HUES48 (cell line): ENCODE measurements around the gene NKX6-1.

Source experiments
- H3K27ac ChIP-seq: one replicate; pipeline ENCODE4 v1.7.0; 2013; ENCODE audit warnings: low read depth, low read length, inconsistent platforms
- H3K27me3 ChIP-seq: 2 replicates; pipeline ENCODE4 v1.6.1; 2013; ENCODE audit warnings: mild to moderate bottlenecking, low read length; ENCODE audit not compliant: control insufficient read depth, insufficient read depth
- H3K36me3 ChIP-seq: 2 replicates; pipeline ENCODE4 v1.6.1; 2013; ENCODE audit warnings: low read length; ENCODE audit not compliant: control insufficient read depth, insufficient read depth
- H3K4me1 ChIP-seq: 2 replicates; pipeline ENCODE4 v1.6.1; 2013; ENCODE audit warnings: mild to moderate bottlenecking, low read length; ENCODE audit not compliant: control insufficient read depth, insufficient read depth
- H3K4me3 ChIP-seq: 2 replicates; pipeline ENCODE4 v1.5.1; 2013; ENCODE audit warnings: mild to moderate bottlenecking, low read depth, low read length
- H3K9ac ChIP-seq: 2 replicates; pipeline ENCODE4 v1.6.1; 2013; ENCODE audit warnings: mild to moderate bottlenecking, low read depth, low read length, moderate library complexity
- H3K9me3 ChIP-seq: 2 replicates; pipeline ENCODE4 v1.6.1; 2013; ENCODE audit warnings: low read length; ENCODE audit not compliant: control insufficient read depth, insufficient read depth

NKX6-1 gene

DNA sequence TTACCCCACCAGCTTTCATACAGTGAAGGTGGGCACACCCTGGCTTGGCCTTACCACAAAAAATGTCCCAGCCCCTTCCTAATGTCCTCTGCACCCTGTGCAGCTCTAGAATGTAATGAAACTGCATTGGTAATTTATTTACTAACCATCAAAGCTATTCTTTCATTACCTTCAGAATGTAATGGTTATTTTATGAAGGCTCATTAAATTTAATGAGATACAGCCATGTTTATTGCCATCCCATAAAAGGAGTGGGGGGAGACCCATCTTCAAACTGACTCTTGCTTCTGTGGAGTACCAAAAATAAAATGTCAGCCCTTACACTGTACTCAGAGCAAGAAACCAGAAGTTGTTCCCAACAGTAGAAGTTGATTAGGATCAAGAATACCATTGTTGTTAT, 25.0 kb downstream of the NKX6-1 start:
- H3K36me3 ChIP-seq = no peaks in the 10 kb centered on the region
- peaks cover 15% of the 10 kb centered on the region for H3K27me3 ChIP-seq
- no peaks in the 10 kb centered on the region for H3K9me3 ChIP-seq
- no peak overlapping the region for H3K4me3 ChIP-seq
- H3K9ac ChIP-seq = no peak overlapping the region
- no peaks in the 10 kb centered on the region for H3K4me1 ChIP-seq
- H3K27ac ChIP-seq = no peak overlapping the region

DNA sequence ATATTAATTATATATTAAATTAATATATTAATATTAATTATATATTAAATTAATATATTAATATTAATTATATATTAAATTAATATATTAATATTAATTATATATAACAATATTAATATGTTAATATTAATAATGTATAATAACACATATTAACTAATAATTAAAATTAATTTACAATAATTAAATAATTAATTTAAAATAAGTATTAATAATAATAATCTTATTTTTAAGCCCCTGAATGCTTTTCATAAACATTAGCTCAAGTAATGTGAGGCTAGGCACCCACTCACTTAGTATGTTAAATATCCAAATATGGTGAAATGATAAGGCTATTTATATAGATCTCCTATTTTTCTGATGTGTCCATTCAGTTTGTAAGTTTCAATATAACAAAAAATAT, 26.9 kb downstream of the NKX6-1 start:
- no peaks in the 10 kb centered on the region for H3K36me3 ChIP-seq
- H3K4me3 ChIP-seq = no peak overlapping the region
- H3K4me1 ChIP-seq = 0 out of 2 replicates have a peak, but pooled peaks cover 4% of the 10 kb centered on the region

DNA sequence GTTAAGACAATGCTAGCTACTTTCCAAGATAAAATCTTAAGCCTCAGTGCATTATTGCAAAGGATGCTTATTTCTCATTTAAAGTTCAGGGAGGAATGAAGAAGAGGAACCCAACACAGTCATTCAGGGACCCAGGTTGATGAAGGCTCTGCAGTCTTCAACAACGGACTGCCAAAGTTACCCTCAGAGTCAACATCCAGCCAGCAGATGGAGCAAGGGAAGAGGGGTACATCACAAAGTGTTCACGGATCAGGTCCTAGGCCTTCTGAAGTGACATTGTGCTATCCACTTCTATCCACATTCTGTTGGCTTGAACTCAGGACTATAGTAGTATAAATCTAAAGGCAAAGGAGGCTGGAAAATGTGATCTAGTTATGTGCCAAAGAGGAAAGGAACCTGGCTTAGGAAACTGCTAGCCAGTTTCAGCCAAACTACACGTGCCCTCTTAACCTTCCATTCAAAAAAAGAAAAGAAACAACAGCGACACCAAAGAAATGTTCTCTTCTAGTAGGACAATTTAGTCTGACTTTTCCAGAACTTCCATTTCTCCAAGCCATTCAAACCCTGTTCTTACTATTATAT, 28.8 kb downstream of the NKX6-1 start:
- Histone ChIP-seq H3K27me3 (no peaks in the 10 kb centered on the region), H3K4me3 (no peak overlapping the region), H3K36me3 (no peaks in the 10 kb centered on the region), H3K27ac (no peak overlapping the region), H3K9me3 (no peaks in the 10 kb centered on the region), H3K4me1 (0 out of 2 replicates have a peak, but pooled peaks cover 4% of the 10 kb centered on the region), H3K9ac (no peak overlapping the region)

More for the DNA sequence above, 26.9 kb downstream of the NKX6-1 start:
- no peak overlapping the region for H3K27ac ChIP-seq
- no peaks in the 10 kb centered on the region for H3K27me3 ChIP-seq
- no peak overlapping the region for H3K9ac ChIP-seq
- H3K9me3 ChIP-seq = no peaks in the 10 kb centered on the region

DNA sequence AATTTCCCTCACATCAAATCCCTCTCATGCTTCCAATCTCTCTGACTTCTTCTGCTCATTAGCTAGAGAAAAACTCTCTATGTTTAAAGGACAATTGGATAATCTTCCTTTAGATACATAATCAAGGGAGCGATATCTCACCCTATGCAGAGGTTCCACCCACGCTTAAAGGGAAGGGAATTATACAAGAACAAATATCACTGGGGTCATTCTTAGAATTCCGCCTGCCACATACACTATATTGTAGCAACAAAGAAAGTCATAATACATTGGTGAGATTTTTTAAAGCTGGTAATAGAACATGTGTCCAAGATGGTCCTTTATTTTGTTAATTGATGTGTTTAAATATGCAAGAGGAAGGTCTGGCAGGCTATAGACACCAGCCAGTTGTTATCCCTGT, 31.5 kb downstream of the NKX6-1 start:
- Histone ChIP-seq H3K27ac (no peak overlapping the region), H3K4me1 (0 out of 2 replicates have a peak, but pooled peaks cover 4% of the 10 kb centered on the region), H3K4me3 (no peak overlapping the region), H3K9ac (no peak overlapping the region), H3K27me3 (no peaks in the 10 kb centered on the region), H3K9me3 (no peaks in the 10 kb centered on the region), H3K36me3 (no peaks in the 10 kb centered on the region)

DNA sequence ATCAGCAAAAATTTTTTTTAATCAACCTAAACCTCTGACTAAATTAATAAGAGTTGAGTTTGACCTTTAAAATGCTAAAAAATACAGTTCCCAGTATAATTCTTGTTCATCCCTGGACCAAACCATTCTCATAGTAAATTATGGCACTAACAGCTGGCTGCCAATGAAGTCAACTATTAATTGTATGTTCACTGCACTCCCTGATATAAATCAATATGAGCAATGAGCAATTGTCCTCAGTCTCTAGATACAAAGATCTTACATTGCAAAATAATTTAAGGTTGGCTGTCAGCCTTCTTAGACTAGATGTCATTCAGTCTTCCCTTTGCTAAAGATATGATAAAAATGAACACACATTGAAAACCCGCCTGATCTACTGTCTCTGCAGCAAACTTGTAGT, 39.3 kb downstream of the NKX6-1 start:
- Histone ChIP-seq H3K36me3 (no peaks in the 10 kb centered on the region), H3K27ac (no peak overlapping the region), H3K27me3 (no peaks in the 10 kb centered on the region), H3K4me1 (peaks cover 11% of the 10 kb centered on the region), H3K4me3 (no peak overlapping the region), H3K9ac (no peak overlapping the region), H3K9me3 (no peaks in the 10 kb centered on the region)

DNA sequence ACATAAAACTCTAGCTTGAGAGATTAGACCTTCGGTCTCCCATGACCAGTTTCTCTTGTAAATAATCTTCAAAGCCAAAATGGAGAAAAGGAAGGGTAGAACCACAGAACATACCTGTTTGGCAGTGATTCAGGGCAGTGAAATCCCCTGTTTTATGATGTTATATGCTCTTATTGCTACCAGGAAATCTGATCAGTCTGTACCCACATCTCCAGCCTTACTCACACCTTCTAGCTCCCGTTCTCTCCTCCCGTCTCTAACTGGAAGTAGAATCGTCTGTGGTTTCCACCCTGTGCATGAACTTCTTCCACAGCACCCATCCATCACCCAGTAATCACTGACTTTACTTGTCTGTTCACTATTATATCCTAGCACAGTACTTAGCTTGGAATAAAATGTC, 42.9 kb downstream of the NKX6-1 start:
- Histone ChIP-seq H3K27ac (no peak overlapping the region), H3K27me3 (no peaks in the 10 kb centered on the region), H3K4me1 (peaks cover 11% of the 10 kb centered on the region), H3K9me3 (no peaks in the 10 kb centered on the region), H3K36me3 (no peaks in the 10 kb centered on the region), H3K9ac (no peak overlapping the region), H3K4me3 (no peak overlapping the region)

DNA sequence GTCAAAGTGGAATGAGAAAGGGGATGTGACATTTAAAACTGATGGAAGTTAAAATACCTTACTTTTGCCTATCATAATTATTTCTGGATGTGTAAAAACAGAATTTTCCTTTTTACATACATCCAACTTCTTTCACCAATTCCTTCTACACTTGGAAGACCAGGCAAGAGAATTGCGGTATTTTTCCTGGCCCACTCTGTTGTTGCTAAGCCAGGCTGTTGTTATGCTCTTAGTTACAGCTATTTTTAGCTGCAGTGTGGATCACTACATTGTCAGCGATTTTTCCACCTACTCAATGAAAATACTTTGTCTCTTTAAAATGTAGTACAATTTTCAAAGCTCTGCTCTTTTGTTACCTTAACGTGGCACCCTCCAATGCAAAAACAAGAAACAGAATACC, 43.4 kb downstream of the NKX6-1 start:
- no peaks in the 10 kb centered on the region for H3K36me3 ChIP-seq

DNA sequence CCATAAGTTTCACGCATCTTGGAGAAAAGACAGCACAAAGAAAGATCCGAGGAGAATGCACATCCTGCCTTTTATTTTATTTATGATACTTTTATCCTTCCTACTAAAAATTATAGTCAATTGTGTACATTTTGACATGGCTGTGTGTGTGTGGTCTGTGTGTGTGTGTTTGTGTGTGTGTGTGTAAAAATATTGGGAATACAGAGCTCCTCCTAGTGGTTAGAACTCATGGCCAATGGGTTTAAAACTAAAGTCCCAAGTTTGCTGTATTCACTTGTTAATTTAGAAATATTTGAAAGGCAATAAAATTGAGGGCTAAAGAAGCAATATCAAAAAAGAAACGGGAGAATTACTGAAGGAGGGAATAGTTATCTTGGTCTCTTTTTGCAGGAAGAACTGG, 47.5 kb downstream of the NKX6-1 start:
- no peak overlapping the region for H3K27ac ChIP-seq
- H3K27me3 ChIP-seq = no peaks in the 10 kb centered on the region
- H3K9ac ChIP-seq = no peak overlapping the region
- peaks cover 9% of the 10 kb centered on the region for H3K4me1 ChIP-seq
- H3K4me3 ChIP-seq = no peak overlapping the region
- no peaks in the 10 kb centered on the region for H3K36me3 ChIP-seq
- no peaks in the 10 kb centered on the region for H3K9me3 ChIP-seq

More for the DNA sequence above, 43.4 kb downstream of the NKX6-1 start:
- H3K4me1 ChIP-seq = peaks cover 9% of the 10 kb centered on the region
- no peaks in the 10 kb centered on the region for H3K27me3 ChIP-seq
- no peaks in the 10 kb centered on the region for H3K9me3 ChIP-seq
- no peak overlapping the region for H3K27ac ChIP-seq
- no peak overlapping the region for H3K4me3 ChIP-seq
- no peak overlapping the region for H3K9ac ChIP-seq

DNA sequence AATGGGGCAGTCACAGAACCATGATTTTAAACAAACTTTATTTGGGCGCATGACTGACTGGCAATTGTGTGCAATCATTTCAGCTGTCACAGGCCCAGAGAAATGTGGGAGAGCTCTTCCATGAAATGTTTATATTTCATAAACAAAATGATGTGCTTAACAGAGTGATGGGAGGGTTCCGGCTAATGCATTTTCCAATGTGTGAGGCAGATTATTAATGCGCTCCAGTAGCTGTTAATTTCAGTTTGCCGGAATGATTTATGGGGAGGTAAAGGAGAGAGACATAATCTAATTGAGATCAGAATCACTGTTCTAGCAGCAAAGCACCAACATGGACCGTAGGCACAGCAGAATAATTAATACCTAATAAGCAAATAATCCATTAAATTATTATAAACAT, 55.6 kb downstream of the NKX6-1 start:
- no peak overlapping the region for H3K4me3 ChIP-seq
- H3K9ac ChIP-seq = no peak overlapping the region
- no peaks in the 10 kb centered on the region for H3K9me3 ChIP-seq
- H3K27ac ChIP-seq = no peak overlapping the region
- no peaks in the 10 kb centered on the region for H3K36me3 ChIP-seq
- H3K27me3 ChIP-seq = no peaks in the 10 kb centered on the region
- no peaks in the 10 kb centered on the region for H3K4me1 ChIP-seq

DNA sequence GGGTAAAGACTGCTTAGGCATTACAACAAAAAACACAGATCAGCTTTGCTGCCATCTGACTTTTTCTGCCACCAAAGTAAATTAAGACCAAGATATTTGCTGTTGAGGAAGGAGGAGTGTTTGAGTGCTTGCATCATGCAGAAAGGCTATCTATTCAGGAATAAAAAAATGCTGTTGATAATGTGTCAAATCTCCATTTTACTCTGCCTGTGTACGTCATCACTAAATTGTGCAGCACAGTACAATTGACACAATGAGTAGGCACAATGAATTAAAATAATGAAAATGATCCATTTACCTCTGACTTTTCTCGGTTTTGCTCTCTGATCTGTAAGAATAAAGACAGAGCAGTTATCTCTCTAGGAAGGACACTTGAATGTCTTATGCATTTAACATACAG, 56.3 kb downstream of the NKX6-1 start:
- no peaks in the 10 kb centered on the region for H3K27me3 ChIP-seq
- no peak overlapping the region for H3K4me3 ChIP-seq
- H3K36me3 ChIP-seq = no peaks in the 10 kb centered on the region
- H3K27ac ChIP-seq = no peak overlapping the region
- no peak overlapping the region for H3K9ac ChIP-seq
- H3K9me3 ChIP-seq = no peaks in the 10 kb centered on the region
- H3K4me1 ChIP-seq = no peaks in the 10 kb centered on the region
